Dermis microvascular lymphatic vessel endothelial cell (primary cell): ENCODE results near the gene FAM163B. TPM values are rescaled to one million over a fixed set of nuclear protein-coding genes. Genes with fewer than 3 reads are reported as not detected.

Experiments
- DNase-seq, 2 donors: peaks; one replicate each; pipeline versions ENCODE4 v3.0.0 to v3.0.0-alpha.2; 2010; ENCODE audit warnings: low read depth in 2 of 2
- total RNA-seq: library from RNA; depleted of rRNA; stranded (reverse); fragments of >200 nt; gene quantifications from 2 replicates; pipeline ENCODE4 v1.2.1, GENCODE V29; 2014

FAM163B gene
- total RNA-seq, 1 donor from 2014 or later, result not detected

- no peak for DNase-seq
Measured at GRCh38 chr9:133528876-133529241, 80.3 kb downstream of the FAM163B start.

GRCh38 chr9:133528001-133528875 lies 81.0 kb downstream of the FAM163B start:
- no peak for DNase-seq

- DNase-seq, result no peak
Measured at GRCh38 chr9:133527444-133527920, 81.7 kb downstream of the FAM163B start.

Other genes starting within 250 kb of the FAM163B start
- gene SURF4, start 233.3 kb downstream of the FAM163B start, total RNA-seq, result 270 and 365 TPM in 2 replicates
- gene STKLD1, start 233.0 kb downstream of the FAM163B start, total RNA-seq, result 0.26 and 0.38 TPM in 2 replicates
- 12.1 and 13.3 TPM in 2 replicates for gene REXO4, start 191.4 kb downstream of the FAM163B start, total RNA-seq
- gene ADAMTS13, start 187.0 kb downstream of the FAM163B start, total RNA-seq, result 0.39 and 1.0 TPM in 2 replicates
- gene CACFD1, start 149.4 kb downstream of the FAM163B start, total RNA-seq, result 6.5 and 15.2 TPM in 2 replicates
- 19.7 and 24.4 TPM in 2 replicates for gene SLC2A6, start 130.3 kb downstream of the FAM163B start, total RNA-seq
- gene MYMK, start 84.4 kb downstream of the FAM163B start, total RNA-seq, result not detected in 2 replicates
- gene ADAMTSL2, start 74.7 kb downstream of the FAM163B start, total RNA-seq, result under 0.01 TPM in 2 replicates
- not detected in 2 replicates for gene DBH, start 27.0 kb upstream of the FAM163B start, total RNA-seq
- gene SARDH, start 129.0 kb upstream of the FAM163B start, total RNA-seq, result under 0.01 and 0.13 TPM in 2 replicates